ENCODE results near the gene AKR7A2.

DNA sequence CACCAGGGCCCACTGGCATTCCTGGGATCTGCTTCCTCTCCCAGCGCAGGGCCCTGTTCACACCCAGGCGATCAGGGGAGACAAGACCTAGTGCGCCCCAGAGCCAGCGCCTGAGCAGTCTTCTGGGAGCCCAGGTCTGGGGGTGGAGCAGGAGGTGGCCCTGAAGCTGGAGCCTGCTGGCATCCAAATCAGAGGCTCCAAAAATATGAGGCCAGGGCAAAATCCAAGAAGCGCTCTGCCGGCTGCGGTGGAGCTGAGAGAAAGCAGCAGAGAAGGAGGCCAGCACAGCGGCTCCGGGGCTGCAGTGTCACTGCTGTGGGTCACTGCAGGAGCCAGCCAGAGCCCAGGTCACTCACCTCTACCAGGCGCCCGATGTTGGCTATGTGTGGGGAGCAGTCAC lies 32.9 kb upstream of the AKR7A2 start:
- TF ChIP-seq, protein P1, sequence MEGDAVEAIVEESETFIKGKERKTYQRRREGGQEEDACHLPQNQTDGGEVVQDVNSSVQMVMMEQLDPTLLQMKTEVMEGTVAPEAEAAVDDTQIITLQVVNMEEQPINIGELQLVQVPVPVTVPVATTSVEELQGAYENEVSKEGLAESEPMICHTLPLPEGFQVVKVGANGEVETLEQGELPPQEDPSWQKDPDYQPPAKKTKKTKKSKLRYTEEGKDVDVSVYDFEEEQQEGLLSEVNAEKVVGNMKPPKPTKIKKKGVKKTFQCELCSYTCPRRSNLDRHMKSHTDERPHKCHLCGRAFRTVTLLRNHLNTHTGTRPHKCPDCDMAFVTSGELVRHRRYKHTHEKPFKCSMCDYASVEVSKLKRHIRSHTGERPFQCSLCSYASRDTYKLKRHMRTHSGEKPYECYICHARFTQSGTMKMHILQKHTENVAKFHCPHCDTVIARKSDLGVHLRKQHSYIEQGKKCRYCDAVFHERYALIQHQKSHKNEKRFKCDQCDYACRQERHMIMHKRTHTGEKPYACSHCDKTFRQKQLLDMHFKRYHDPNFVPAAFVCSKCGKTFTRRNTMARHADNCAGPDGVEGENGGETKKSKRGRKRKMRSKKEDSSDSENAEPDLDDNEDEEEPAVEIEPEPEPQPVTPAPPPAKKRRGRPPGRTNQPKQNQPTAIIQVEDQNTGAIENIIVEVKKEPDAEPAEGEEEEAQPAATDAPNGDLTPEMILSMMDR (IDR thresholded peaks at IDR 0.05; ENCODE audit: insufficient read depth, low read length, poor library complexity, severe bottlenecking): no peak
- no peak for TF ChIP-seq EZH2phosphoT487 (conservative IDR thresholded peaks at IDR 0.05; ENCODE audit: low read length)
